Choroid plexus epithelial cell (primary cell): ENCODE data around the gene NTRK1.

Experiments
- DNase-seq: peaks from one replicate; pipeline ENCODE4 v3.0.0-alpha.2; 2010; ENCODE audit warnings: low read depth
- H3K4me3 ChIP-seq: 2 replicates; pipeline ENCODE4 v1.5.1; 2011; ENCODE audit warnings: low read depth, mild to moderate bottlenecking, control low read depth, low read length, moderate library complexity
- TF ChIP-seq, protein P1 (sequence below): conservative IDR thresholded peaks from 2 replicates; pipeline ENCODE4 v1.5.1; 2011; ENCODE audit warnings: low read depth, mild to moderate bottlenecking, control low read depth, inconsistent platforms, low read length, moderate library complexity

The NTRK1 gene

DNA sequence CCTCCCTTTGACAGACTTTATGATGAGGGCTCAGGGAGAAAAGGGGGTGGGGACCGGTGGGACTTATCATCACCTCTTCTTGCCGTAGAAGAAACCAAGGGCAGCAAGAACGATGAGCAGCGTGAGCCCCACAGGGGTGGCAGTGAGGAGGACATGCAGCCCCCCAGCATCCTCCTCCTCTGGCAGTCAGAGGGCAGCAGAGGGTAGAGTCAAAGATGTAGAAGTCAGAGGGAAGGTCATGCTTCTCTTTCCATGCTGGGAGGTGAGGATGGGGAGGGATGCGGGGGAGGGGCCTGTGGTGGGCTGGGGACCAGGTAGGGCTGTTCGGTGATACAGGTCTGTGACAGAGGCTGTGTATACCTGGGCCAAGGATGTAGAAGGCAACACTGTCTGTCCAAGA lies 16.6 kb upstream of the NTRK1 start:
- TF ChIP-seq, protein P1, sequence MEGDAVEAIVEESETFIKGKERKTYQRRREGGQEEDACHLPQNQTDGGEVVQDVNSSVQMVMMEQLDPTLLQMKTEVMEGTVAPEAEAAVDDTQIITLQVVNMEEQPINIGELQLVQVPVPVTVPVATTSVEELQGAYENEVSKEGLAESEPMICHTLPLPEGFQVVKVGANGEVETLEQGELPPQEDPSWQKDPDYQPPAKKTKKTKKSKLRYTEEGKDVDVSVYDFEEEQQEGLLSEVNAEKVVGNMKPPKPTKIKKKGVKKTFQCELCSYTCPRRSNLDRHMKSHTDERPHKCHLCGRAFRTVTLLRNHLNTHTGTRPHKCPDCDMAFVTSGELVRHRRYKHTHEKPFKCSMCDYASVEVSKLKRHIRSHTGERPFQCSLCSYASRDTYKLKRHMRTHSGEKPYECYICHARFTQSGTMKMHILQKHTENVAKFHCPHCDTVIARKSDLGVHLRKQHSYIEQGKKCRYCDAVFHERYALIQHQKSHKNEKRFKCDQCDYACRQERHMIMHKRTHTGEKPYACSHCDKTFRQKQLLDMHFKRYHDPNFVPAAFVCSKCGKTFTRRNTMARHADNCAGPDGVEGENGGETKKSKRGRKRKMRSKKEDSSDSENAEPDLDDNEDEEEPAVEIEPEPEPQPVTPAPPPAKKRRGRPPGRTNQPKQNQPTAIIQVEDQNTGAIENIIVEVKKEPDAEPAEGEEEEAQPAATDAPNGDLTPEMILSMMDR = no peak
- no peak for DNase-seq
- H3K4me3 ChIP-seq = no peak overlapping the region

- no peak for DNase-seq
Observed at GRCh38 chr1:156844638-156845037, 16.0 kb upstream of the NTRK1 start.

GRCh38 chr1:156845055-156845952 lies 15.4 kb upstream of the NTRK1 start:
- H3K4me3 ChIP-seq = no peak overlapping the region
- TF ChIP-seq, protein P1 = peak; percentile 20
- DNase-seq = no peak

More at GRCh38 chr1:156844638-156845037, 16.0 kb upstream of the NTRK1 start:
- H3K4me3 ChIP-seq = no peak overlapping the region
- TF ChIP-seq, protein P1 = no peak

GRCh38 chr1:156845953-156846545 lies 14.6 kb upstream of the NTRK1 start:
- TF ChIP-seq, protein P1 = no peak
- DNase-seq = no peak
- no peak overlapping the region for H3K4me3 ChIP-seq

- no peak overlapping the region for H3K4me3 ChIP-seq
- TF ChIP-seq, protein P1 = no peak
- no peak for DNase-seq
Observed at GRCh38 chr1:156846643-156847042, 14.0 kb upstream of the NTRK1 start.

DNA sequence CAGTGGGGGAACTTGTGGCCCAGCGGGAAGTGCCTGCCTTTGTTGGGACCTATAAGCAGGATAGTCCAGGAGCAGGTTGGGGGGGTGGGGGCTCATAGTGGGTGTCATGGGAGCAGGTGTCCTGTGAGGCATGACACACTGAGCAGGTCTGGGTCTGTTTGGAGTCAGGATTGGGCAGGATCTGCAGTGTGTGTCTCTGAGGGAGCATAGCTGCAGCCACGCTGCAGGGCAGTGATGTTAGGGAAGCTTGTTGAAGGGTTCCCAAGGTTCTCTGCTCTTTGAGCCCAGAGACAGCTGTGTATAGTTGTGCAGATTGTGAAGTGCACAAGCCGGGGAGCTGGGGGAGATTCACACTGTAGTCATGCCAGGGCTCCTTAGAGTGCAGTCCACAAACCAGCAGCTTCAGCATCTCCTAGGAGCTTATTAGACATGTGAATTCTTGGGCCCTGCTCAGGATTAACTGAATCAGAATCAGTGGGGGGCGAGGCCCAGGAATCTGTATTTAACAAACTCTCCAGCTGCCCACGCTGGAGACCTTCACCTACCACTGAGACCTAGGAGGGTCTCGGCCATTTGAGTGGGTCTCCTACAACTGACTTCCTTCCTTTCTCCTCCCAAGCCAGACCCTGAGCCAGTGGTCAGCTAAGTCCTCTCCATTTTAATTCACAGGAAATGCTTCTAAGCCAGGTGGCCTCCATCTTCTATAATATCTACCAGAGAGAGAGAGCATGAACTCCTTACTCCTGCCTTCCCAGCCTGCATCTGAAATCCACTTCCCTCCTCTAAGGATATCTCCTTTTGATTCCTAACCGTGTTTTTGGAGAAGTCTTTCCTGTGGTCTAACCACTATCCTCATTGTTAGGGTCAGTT lies 12.8 kb upstream of the NTRK1 start:
- H3K4me3 ChIP-seq = no peak overlapping the region
- TF ChIP-seq, protein P1 = no peak
- DNase-seq = no peak
